Gastrocnemius medialis (tissue), 4 donors: Measurements from ENCODE around the gene KCNA5. TPM values are rescaled to one million over a fixed set of nuclear protein-coding genes. Genes with fewer than 3 reads are reported as not detected.

Source experiments
- ATAC-seq, 2 donors: fragments of 150-250 bp; one replicate each; pipeline ENCODE4 v1.9.1; 2016
- DNase-seq, 2 donors: peaks; one replicate each; pipeline ENCODE4 v3.0.0-alpha.2; 2019
- H3K27ac ChIP-seq, 4 donors: fragments of 200-600 bp; sonication (generic); 1 replicate in 1 of 4; 2 replicates in 3 of 4; pipeline ENCODE4 v1.5.1; 2016 to 2018; ENCODE audit warnings: mild to moderate bottlenecking in 2 of 4, moderate library complexity in 1 of 4
- H3K27me3 ChIP-seq, 3 donors: fragments of 200-600 bp; sonication (generic) in 2 of 3; 1 replicate in 1 of 3; 2 replicates in 2 of 3; pipeline versions ENCODE4 v1.5.1 to v1.6.0; 2016 to 2019; ENCODE audit warnings: mild to moderate bottlenecking in 1 of 3, moderate library complexity in 1 of 3
- H3K36me3 ChIP-seq, 2 donors: fragments of 200-600 bp; sonication (generic) in 1 of 2; one replicate each; pipeline ENCODE4 v1.5.1; 2017 to 2018
- H3K4me1 ChIP-seq, 2 donors: fragments of 200-600 bp; sonication (generic) in 1 of 2; one replicate each; pipeline ENCODE4 v1.5.1; 2016 to 2017; ENCODE audit warnings: mild to moderate bottlenecking in 2 of 2
- H3K4me3 ChIP-seq, 4 donors: fragments of 200-600 bp; sonication (generic) in 3 of 4; 1 replicate in 1 of 4; 2 replicates in 3 of 4; pipeline ENCODE4 v1.5.1; 2016 to 2019; ENCODE audit warnings: mild to moderate bottlenecking in 2 of 4
- H3K9me3 ChIP-seq, 3 donors: fragments of 200-600 bp; sonication (generic) in 2 of 3; 1 replicate in 1 of 3; 2 replicates in 2 of 3; pipeline ENCODE4 v1.5.1; 2016 to 2019
- POLR2A ChIP-seq, 2 donors: fragments of 450-650 bp; IDR thresholded peaks; one replicate each; pipeline ENCODE4 v1.6.1; 2017; ENCODE audit warnings: antibody characterized with exemption in 2 of 2, mild to moderate bottlenecking in 2 of 2, moderate library complexity in 2 of 2
- in situ Hi-C, 4 donors: fragments of 200-750 bp; cut with MboI; loops; one replicate each; pipeline versions ENCODE4 v1.15.0 to v1.8.0; 2017; ENCODE audit warnings: low sequenced_read_pairs in 4 of 4
- intact Hi-C: fragments of 100-400 bp; cut with DNase I; formaldehyde crosslinking; loops from one replicate; pipeline ENCODE4 v1.15.1; 2023; ENCODE audit warnings: low total_unique reads
- total RNA-seq, 4 donors: library from RNA; depleted of rRNA; stranded (reverse); fragments of >200 nt; gene quantifications; one replicate each; pipeline versions ENCODE4 v1.1.0 to v1.2.3, GENCODE V29; 2016
- TF ChIP-seq, protein P1 (sequence below), 5 experiments: fragments of 450-650 bp in 3 of 5; fragments of 200-600 bp in 2 of 5; sonication (generic) in 2 of 5; IDR thresholded peaks in 4 of 5; conservative IDR thresholded peaks in 1 of 5; 1 replicate in 4 of 5; 2 replicates in 1 of 5; pipeline ENCODE4 v1.5.1; 2016 to 2019; ENCODE audit warnings: antibody characterized with exemption in 5 of 5, mild to moderate bottlenecking in 3 of 5, moderate library complexity in 3 of 5

Gene KCNA5
- total RNA-seq, 4 donors from 2014 or later = 0.52 to 3.2 (median 0.84) TPM

DNA sequence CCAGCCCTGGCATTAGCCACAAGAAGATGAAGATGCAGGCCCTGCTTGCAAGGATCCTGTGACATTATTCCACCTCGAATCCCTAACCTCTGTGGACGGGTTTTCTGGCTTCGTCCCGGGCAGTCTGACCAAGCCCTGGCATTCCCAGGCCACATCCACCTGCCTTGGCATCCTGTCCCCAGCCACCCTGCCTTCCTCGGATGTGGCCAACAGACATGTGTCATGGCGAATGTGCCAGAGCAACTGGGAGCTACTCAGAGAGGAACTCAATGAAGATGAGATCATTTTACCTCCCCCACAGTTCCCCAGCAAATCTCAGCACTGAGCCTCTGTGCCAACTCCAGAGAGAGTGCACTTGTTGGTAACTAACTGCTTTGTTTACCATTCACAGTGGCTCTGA, 33.5 kb upstream of the KCNA5 start:
- Histone ChIP-seq H3K4me1 (peaks cover 27 to 34% of the 10 kb centered on the region in 2 donors), H3K9me3 (no peaks in the 10 kb centered on the region), H3K36me3 (no peaks in the 10 kb centered on the region), H3K27me3 (no peaks in the 10 kb centered on the region), H3K27ac (peak overlapping the region; percentile 27 to 67 (median 50)), H3K4me3 (no peak overlapping the region)
- ATAC-seq = peak; percentile 81 to 85
- intact Hi-C loops = loop anchor here (10.0 kb wide), 1 partner anchor 165 kb away; no protein-coding TSS in a partner anchor
- TF ChIP-seq POLR2A (IDR thresholded peaks at IDR 0.05) = no peak
- TF ChIP-seq, protein P1, sequence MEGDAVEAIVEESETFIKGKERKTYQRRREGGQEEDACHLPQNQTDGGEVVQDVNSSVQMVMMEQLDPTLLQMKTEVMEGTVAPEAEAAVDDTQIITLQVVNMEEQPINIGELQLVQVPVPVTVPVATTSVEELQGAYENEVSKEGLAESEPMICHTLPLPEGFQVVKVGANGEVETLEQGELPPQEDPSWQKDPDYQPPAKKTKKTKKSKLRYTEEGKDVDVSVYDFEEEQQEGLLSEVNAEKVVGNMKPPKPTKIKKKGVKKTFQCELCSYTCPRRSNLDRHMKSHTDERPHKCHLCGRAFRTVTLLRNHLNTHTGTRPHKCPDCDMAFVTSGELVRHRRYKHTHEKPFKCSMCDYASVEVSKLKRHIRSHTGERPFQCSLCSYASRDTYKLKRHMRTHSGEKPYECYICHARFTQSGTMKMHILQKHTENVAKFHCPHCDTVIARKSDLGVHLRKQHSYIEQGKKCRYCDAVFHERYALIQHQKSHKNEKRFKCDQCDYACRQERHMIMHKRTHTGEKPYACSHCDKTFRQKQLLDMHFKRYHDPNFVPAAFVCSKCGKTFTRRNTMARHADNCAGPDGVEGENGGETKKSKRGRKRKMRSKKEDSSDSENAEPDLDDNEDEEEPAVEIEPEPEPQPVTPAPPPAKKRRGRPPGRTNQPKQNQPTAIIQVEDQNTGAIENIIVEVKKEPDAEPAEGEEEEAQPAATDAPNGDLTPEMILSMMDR (IDR thresholded peaks at IDR 0.05 in 4 of 5, conservative IDR thresholded peaks at IDR 0.05 in 1 of 5) = no peak
- in situ Hi-C loops = loop anchor here in 2 of 4 donors (10.0 to 25.0 kb wide), 2 partner anchors 75 to 427 kb away; partner anchors contain the start of gene NTF3 (in 2 of the 2)
- DNase-seq = peak; percentile 81 to 84

DNA sequence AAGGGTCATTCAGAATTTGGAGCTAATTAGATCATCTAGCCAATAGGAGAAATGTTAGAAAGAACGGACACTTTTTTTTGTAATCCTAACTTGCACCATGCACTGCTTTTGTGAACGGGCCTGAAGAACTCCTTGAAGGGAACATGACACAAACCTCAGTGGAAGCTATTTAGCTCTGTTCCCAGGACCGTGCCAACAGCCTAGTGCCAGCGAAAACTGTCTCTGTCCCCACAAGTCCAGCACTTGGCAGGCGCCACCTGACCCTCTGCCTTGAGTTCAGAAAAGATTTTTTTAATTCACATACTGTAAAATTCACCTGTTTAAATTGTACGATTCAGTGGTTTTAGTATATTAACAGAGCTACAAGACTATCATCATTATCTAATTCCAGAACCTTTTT, 31.3 kb upstream of the KCNA5 start:
- no peaks in the 10 kb centered on the region for H3K36me3 ChIP-seq
- ATAC-seq (peak; percentile 78 to 84), DNase-seq (peak; percentile 68 to 74)
- peak overlapping the region; percentile 21 to 72 (median 50) for H3K27ac ChIP-seq
- no peaks in the 10 kb centered on the region for H3K27me3 ChIP-seq
- intact Hi-C loops (loop anchor here (10.0 kb wide), 1 partner anchor 162 kb away; no protein-coding TSS in a partner anchor), in situ Hi-C loops (loop anchor here in 2 of 4 donors (10.0 to 25.0 kb wide), 2 partner anchors 72 to 425 kb away; partner anchors contain the start of gene NTF3 (in 2 of the 2))
- peaks cover 27 to 34% of the 10 kb centered on the region in 2 donors for H3K4me1 ChIP-seq
- TF ChIP-seq, protein P1 (IDR thresholded peaks at IDR 0.05 in 4 of 5, conservative IDR thresholded peaks at IDR 0.05 in 1 of 5) = no peak
- no peak for TF ChIP-seq POLR2A (IDR thresholded peaks at IDR 0.05)
- H3K4me3 ChIP-seq = no peak overlapping the region
- H3K9me3 ChIP-seq = no peaks in the 10 kb centered on the region

DNA sequence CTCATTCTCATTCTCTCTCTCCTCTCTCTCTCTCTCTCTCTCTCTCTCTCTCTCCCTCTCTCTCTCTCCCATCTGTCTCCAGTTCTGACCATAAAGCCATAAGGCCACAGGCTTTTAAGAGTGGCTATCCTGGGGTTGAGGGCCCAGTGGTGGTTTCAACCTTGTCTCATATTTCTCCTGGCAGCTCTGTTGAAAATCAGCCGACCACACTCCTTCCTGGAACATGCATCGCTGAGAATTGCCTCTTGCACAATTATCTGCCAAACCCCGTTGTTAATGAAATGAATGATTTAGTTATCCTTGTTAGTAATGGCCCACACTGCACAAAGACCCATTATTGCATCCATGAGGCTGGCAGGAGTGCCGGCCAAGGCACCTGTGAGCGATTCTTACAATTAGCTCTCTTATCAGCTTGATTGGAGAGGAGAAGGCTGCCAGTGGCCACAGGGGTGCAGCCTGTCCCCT, 30.4 kb upstream of the KCNA5 start:
- DNase-seq (peak; percentile 38 to 54), ATAC-seq (peak; percentile 68 to 70)
- Histone ChIP-seq H3K4me1 (peaks cover 27 to 34% of the 10 kb centered on the region in 2 donors), H3K27me3 (no peaks in the 10 kb centered on the region), H3K27ac (peak overlapping the region in 3 of 4 donors; percentile 41 to 72 (median 60)), H3K36me3 (no peaks in the 10 kb centered on the region), H3K4me3 (no peak overlapping the region), H3K9me3 (no peaks in the 10 kb centered on the region)
- in situ Hi-C loops (loop anchor here in 2 of 4 donors (10.0 to 25.0 kb wide), 2 partner anchors 72 to 424 kb away; partner anchors contain the start of gene NTF3 (in 2 of the 2)), intact Hi-C loops (loop anchor here (10.0 kb wide), 1 partner anchor 162 kb away; no protein-coding TSS in a partner anchor)
- TF ChIP-seq, protein P1 (IDR thresholded peaks at IDR 0.05 in 4 of 5, conservative IDR thresholded peaks at IDR 0.05 in 1 of 5) = peak in 2 of 5 experiments; percentile 12 to 33
- TF ChIP-seq POLR2A (IDR thresholded peaks at IDR 0.05) = no peak

DNA sequence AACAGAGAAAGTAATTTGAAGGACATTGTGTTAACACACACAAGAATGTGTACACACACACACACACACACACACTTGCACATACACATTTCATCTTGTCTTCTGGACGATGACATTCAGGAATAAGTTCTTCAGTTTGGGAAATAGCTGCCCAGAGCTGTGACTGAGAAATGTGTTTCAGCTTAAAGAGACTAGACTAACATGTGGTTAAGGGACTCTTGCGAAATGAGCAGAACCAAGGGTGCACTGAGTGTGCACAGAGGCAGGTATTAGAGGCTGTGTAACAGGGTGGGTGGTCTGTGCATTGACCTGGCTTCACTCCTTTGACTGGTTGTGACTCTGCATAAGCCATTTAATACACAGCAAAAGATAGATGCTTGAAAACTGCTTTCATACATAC, 29.4 kb upstream of the KCNA5 start:
- Histone ChIP-seq H3K4me3 (no peak overlapping the region), H3K27me3 (no peaks in the 10 kb centered on the region), H3K36me3 (no peaks in the 10 kb centered on the region), H3K27ac (no peak overlapping the region), H3K9me3 (no peaks in the 10 kb centered on the region), H3K4me1 (peaks cover 27 to 34% of the 10 kb centered on the region in 2 donors)
- ATAC-seq (no peak), DNase-seq (no peak)
- in situ Hi-C loops = loop anchor here in 2 of 4 donors (10.0 to 25.0 kb wide), 2 partner anchors 71 to 423 kb away; partner anchors contain the start of gene NTF3 (in 2 of the 2)
- intact Hi-C loops = loop anchor here (10.0 kb wide), 1 partner anchor 161 kb away; no protein-coding TSS in a partner anchor
- TF ChIP-seq, protein P1 (IDR thresholded peaks at IDR 0.05 in 4 of 5, conservative IDR thresholded peaks at IDR 0.05 in 1 of 5) = no peak
- no peak for TF ChIP-seq POLR2A (IDR thresholded peaks at IDR 0.05)
